Measurements from ENCODE around the gene SNX14. TPM values are rescaled to one million over a fixed set of nuclear protein-coding genes. Genes with fewer than 3 reads are reported as not detected.
"Not testable (repeated sequence)": the region's sequence is repeated elsewhere in the genome, so short reads cannot be mapped to it uniquely, and the experiment has no call there.

SNX14 gene
- total and polyA plus RNA-seq, 2 of the 13 experiments (the other 11 are each of a cell fraction or from before 2014, with no cell fraction given): 83.5 to 112 TPM

DNA sequence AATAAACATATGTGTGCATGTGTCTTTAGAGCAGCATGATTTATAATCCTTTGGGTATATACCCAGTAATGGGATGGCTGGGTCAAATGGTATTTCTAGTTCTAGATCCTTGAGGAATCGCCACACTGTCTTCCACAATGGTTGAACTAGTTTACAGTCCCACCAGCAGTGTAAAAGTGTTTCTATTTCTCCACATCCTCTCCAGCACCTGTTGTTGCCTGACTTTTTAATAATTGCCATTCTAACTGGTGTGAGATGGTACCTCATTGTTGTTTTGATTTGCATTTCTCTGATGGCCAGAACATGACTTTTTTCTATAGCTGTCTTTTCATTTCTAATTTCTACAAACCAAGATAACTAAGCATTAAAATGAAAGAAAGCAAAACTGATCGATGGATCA, 29.4 kb downstream of the SNX14 start:
- FAIRE-seq: not testable (repeated sequence)
- 100% methylated on average over 2 of the region's 2 CpGs for WGBS (ENCODE audit: low lambda C conversion rate)
- H3K36me3 ChIP-seq (replicated peaks in 1 of 2; ENCODE audit: control insufficient read depth in 1 of 2, insufficient read depth in 2 of 2, low read length in 2 of 2): peaks cover 0 to 27% of the 10 kb centered on the region in 2 experiments; a peak in 4 of 5 replicates

DNA sequence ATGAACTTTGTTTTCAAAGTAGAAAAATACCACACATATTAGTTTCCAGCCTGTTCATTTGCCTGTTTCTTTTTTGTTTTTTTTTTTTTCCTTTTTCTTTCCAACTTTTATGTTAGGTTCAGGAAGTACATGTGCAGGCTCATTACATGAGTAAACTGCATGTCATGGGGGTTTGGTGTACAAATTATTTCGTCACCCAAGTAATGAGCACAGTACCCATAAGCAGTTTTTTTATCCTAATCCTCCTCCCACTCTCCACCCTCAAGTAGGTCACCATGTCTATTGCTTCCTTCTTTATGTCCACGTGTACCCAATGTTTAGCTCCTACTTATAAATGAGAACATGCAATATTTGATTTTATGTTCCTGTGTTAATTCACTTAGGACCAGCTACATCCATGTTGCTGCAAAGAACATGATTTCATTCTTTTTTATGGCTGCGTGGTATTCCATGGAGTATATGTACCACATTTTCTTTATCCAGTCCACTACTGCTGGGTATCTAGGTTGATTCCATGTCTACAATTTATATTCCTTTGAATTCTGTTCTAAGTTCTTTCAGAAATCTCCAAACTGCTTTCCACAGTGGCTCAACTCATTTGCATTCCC, 31.8 kb downstream of the SNX14 start:
- Histone ChIP-seq H3K4me3 (replicated peaks in 1 of 3; ENCODE audit: insufficient read depth in 1 of 3, low read depth in 2 of 3, low read length in 3 of 3) (no peak overlapping the region), H3K27me3 (ENCODE audit: control insufficient read depth in 1 of 2, insufficient read depth in 2 of 2, low read length in 2 of 2) (no peaks in the 10 kb centered on the region), H3K27ac (ENCODE audit: extremely low read length, insufficient read depth, low read length) (no peak overlapping the region), H4K20me1 (ENCODE audit: insufficient read depth, low read length) (no peaks in the 10 kb centered on the region; the same call in 1 of the 2 replicates), H3K4me1 (ENCODE audit: insufficient read depth, low read length) (no peaks in the 10 kb centered on the region), H3K36me3 (replicated peaks in 1 of 2; ENCODE audit: control insufficient read depth in 1 of 2, insufficient read depth in 2 of 2, low read length in 2 of 2) (peaks cover 3 to 16% of the 10 kb centered on the region in 2 experiments; a peak in 3 of 5 replicates), H2AFZ (ENCODE audit: low read length) (no peak overlapping the region), H3K4me2 (ENCODE audit: low read depth, low read length) (no peak overlapping the region), H3K79me2 (ENCODE audit: insufficient read depth, low read length) (no peaks in the 10 kb centered on the region), H3K9me3 (ENCODE audit: low read length) (no peaks in the 10 kb centered on the region), H3K9ac (ENCODE audit: insufficient read depth, low read depth, low read length) (no peak overlapping the region)
- DNase-seq (ENCODE audit: low spot score): no peak
- in situ Hi-C loops (cut with HindIII; ENCODE audit: extremely low pct_ligation_motif_present, low pct_unique_long_range_greater_than_20kb): no loop called here
- TF ChIP-seq ZNF672 (CRISPR knock-in tag; IDR thresholded peaks at IDR 0.05) (no peak), MLLT10 (CRISPR knock-in tag; IDR thresholded peaks at IDR 0.05) (no peak), SMARCC2 (IDR thresholded peaks at IDR 0.05) (no peak), ZMYM2 (CRISPR knock-in tag; IDR thresholded peaks at IDR 0.05) (no peak), ZNF768 (CRISPR knock-in tag; IDR thresholded peaks at IDR 0.05) (no peak)
- TF ChIP-seq, protein P1, sequence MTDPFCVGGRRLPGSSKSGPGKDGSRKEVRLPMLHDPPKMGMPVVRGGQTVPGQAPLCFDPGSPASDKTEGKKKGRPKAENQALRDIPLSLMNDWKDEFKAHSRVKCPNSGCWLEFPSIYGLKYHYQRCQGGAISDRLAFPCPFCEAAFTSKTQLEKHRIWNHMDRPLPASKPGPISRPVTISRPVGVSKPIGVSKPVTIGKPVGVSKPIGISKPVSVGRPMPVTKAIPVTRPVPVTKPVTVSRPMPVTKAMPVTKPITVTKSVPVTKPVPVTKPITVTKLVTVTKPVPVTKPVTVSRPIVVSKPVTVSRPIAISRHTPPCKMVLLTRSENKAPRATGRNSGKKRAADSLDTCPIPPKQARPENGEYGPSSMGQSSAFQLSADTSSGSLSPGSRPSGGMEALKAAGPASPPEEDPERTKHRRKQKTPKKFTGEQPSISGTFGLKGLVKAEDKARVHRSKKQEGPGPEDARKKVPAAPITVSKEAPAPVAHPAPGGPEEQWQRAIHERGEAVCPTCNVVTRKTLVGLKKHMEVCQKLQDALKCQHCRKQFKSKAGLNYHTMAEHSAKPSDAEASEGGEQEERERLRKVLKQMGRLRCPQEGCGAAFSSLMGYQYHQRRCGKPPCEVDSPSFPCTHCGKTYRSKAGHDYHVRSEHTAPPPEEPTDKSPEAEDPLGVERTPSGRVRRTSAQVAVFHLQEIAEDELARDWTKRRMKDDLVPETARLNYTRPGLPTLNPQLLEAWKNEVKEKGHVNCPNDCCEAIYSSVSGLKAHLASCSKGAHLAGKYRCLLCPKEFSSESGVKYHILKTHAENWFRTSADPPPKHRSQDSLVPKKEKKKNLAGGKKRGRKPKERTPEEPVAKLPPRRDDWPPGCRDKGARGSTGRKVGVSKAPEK (CRISPR knock-in tag; IDR thresholded peaks at IDR 0.05; ENCODE audit: borderline replicate concordance): no peak
- TF ChIP-seq, protein P2, sequence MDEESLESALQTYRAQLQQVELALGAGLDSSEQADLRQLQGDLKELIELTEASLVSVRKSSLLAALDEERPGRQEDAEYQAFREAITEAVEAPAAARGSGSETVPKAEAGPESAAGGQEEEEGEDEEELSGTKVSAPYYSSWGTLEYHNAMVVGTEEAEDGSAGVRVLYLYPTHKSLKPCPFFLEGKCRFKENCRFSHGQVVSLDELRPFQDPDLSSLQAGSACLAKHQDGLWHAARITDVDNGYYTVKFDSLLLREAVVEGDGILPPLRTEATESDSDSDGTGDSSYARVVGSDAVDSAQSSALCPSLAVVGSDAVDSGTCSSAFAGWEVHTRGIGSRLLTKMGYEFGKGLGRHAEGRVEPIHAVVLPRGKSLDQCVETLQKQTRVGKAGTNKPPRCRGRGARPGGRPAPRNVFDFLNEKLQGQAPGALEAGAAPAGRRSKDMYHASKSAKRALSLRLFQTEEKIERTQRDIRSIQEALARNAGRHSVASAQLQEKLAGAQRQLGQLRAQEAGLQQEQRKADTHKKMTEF (CRISPR knock-in tag; IDR thresholded peaks at IDR 0.05): no peak
- FAIRE-seq: no peak
- ATAC-seq: no peak
- BruUV-seq (replicated peaks): no TSS peak
- intact Hi-C loops (cut with micrococcal nuclease; ENCODE audit: unreplicated experiment): no loop called here
- 98% methylated on average over 3 of the region's 3 CpGs for WGBS (ENCODE audit: low lambda C conversion rate)
- POLR2A ChIA-PET: no interaction called here
- CTCF ChIA-PET (ENCODE audit: low intra/inter-chr PET ratio, low total read pairs): no interaction called here

More for the DNA sequence above, 29.4 kb downstream of the SNX14 start:
- H3K79me2 ChIP-seq (ENCODE audit: insufficient read depth, low read length); POLR2A ChIA-PET; DNase-seq (ENCODE audit: low spot score); H3K27ac ChIP-seq (ENCODE audit: extremely low read length, insufficient read depth, low read length); H3K9me3 ChIP-seq (ENCODE audit: low read length); H3K27me3 ChIP-seq (ENCODE audit: control insufficient read depth in 1 of 2, insufficient read depth in 2 of 2, low read length in 2 of 2); in situ Hi-C loops (cut with HindIII; ENCODE audit: extremely low pct_ligation_motif_present, low pct_unique_long_range_greater_than_20kb); CTCF ChIA-PET (ENCODE audit: low intra/inter-chr PET ratio, low total read pairs); H3K9ac ChIP-seq (ENCODE audit: insufficient read depth, low read depth, low read length); H3K4me2 ChIP-seq (ENCODE audit: low read depth, low read length); H3K4me1 ChIP-seq (ENCODE audit: insufficient read depth, low read length); H3K4me3 ChIP-seq (replicated peaks in 1 of 3; ENCODE audit: insufficient read depth in 1 of 3, low read depth in 2 of 3, low read length in 3 of 3); ATAC-seq; H4K20me1 ChIP-seq (ENCODE audit: insufficient read depth, low read length); H2AFZ ChIP-seq (ENCODE audit: low read length); intact Hi-C loops (cut with micrococcal nuclease; ENCODE audit: unreplicated experiment); BruUV-seq (replicated peaks): not testable (repeated sequence)

Measured in HepG2 (cell line).